ENCODE data around the gene TFR2. TPM values are rescaled to one million over a fixed set of nuclear protein-coding genes. Genes with fewer than 3 reads are reported as not detected.

TFR2 gene
- total and polyA plus RNA-seq, 2 experiments from 2014 or later = 3.7 to 4.2 TPM

DNA sequence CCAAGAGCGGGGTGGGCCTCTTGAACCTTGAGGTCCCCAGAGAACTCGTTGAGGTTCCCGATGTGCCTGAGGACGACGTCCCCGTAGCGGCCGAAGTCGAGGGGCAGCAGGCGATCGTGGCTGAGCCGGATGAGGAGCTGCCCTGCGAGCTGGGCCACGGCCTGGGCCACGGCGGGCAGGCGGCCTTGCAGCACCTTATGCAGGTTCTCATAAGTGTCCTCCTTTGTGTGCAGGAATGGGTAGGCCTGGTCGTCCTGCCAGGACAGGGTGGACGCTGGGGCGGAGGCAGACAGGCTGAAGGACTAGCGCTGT lies 14.2 kb downstream of the TFR2 start (continued):
- TF ChIP-seq, protein P1, sequence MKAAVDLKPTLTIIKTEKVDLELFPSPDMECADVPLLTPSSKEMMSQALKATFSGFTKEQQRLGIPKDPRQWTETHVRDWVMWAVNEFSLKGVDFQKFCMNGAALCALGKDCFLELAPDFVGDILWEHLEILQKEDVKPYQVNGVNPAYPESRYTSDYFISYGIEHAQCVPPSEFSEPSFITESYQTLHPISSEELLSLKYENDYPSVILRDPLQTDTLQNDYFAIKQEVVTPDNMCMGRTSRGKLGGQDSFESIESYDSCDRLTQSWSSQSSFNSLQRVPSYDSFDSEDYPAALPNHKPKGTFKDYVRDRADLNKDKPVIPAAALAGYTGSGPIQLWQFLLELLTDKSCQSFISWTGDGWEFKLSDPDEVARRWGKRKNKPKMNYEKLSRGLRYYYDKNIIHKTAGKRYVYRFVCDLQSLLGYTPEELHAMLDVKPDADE (IDR thresholded peaks at IDR 0.05) = no peak
- no peak for TF ChIP-seq EZH2phosphoT487 (IDR thresholded peaks at IDR 0.05; ENCODE audit: unreplicated experiment)
- TF ChIP-seq, protein P2, sequence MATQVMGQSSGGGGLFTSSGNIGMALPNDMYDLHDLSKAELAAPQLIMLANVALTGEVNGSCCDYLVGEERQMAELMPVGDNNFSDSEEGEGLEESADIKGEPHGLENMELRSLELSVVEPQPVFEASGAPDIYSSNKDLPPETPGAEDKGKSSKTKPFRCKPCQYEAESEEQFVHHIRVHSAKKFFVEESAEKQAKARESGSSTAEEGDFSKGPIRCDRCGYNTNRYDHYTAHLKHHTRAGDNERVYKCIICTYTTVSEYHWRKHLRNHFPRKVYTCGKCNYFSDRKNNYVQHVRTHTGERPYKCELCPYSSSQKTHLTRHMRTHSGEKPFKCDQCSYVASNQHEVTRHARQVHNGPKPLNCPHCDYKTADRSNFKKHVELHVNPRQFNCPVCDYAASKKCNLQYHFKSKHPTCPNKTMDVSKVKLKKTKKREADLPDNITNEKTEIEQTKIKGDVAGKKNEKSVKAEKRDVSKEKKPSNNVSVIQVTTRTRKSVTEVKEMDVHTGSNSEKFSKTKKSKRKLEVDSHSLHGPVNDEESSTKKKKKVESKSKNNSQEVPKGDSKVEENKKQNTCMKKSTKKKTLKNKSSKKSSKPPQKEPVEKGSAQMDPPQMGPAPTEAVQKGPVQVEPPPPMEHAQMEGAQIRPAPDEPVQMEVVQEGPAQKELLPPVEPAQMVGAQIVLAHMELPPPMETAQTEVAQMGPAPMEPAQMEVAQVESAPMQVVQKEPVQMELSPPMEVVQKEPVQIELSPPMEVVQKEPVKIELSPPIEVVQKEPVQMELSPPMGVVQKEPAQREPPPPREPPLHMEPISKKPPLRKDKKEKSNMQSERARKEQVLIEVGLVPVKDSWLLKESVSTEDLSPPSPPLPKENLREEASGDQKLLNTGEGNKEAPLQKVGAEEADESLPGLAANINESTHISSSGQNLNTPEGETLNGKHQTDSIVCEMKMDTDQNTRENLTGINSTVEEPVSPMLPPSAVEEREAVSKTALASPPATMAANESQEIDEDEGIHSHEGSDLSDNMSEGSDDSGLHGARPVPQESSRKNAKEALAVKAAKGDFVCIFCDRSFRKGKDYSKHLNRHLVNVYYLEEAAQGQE (IDR thresholded peaks at IDR 0.05; ENCODE audit: unreplicated experiment) = no peak

DNA sequence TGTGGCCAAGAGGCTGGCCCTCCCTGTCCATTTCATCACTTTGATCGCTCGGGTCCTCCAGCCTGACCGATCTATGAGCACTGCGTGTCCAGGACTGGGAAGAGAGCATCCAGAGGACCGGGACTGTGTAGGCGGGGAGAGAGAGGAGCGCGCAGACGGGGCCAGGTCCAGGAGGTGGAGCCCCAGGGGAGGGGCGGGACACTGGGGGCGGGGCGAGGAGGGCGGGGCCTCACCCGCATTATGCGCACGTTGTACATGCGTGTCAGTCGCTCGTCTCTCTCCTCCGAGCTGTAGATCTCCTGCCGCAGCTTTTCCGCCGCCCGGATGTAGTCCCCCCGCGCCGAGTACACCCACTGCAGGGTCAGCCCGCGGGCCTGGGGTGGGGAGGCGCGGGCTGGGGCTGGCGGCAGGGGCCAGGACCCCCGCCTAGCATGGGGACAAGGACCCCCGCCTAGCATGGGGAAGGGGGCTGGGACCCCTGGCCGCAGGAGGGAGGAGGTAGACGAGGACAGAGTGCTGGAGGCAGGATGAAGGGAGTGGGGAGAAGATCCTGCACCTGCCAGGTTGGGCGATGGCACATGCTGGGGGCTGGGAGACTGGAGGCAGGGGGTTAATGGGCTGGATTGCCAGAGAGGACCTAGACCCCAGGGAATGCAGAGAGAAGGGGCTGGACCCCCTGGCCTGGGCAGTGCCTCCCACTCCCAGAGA lies 14.7 kb downstream of the TFR2 start:
- DNase-seq (ENCODE audit: low spot score) (peak; percentile 89), ATAC-seq (peak; percentile 92)
- Mint-ChIP-seq H3K9me3 (no peaks in the 10 kb centered on the region; the same call in 2 of the 3 replicates), H3K27ac (no peak overlapping the region), H3K4me3 (peak overlapping the region; percentile 69), H3K4me1 (peaks cover 5% of the 10 kb centered on the region; the same call in 2 of the 3 replicates), H3K36me3 (ENCODE audit: low read depth) (no peaks in the 10 kb centered on the region; the same call in 2 of the 3 replicates), H3K27me3 (ENCODE audit: insufficient read depth, low read depth, poor library complexity) (peaks cover 25% of the 10 kb centered on the region)
- 0 out of 2 replicates have a peak, but pooled peaks cover 2% of the 10 kb centered on the region for H3F3A ChIP-seq (replicated peaks; ENCODE audit: low read depth)
- peaks cover 15% of the 10 kb centered on the region for H3K4me1 ChIP-seq (ENCODE audit: insufficient read depth)
- peaks cover 4% of the 10 kb centered on the region; the same call in 1 of the 2 replicates for H3K27me3 ChIP-seq (ENCODE audit: insufficient read depth)
- TF ChIP-seq, protein P2 (IDR thresholded peaks at IDR 0.05; ENCODE audit: unreplicated experiment) = peak; percentile 12
- TF ChIP-seq POLR2AphosphoS5 (IDR thresholded peaks at IDR 0.05; ENCODE audit: low read depth) = peak; percentile 76
- TF ChIP-seq ZNF114 (CRISPR knock-in tag; IDR thresholded peaks at IDR 0.05) = no peak
- TF ChIP-seq NANOG (IDR thresholded peaks at IDR 0.05; ENCODE audit: borderline replicate concordance) = no peak
- H2AFZ ChIP-seq = peak overlapping the region; percentile 90
- no peaks in the 10 kb centered on the region for H3K36me3 ChIP-seq (ENCODE audit: insufficient read depth)
- H3K79me2 ChIP-seq (replicated peaks; ENCODE audit: insufficient read depth) = no peaks in the 10 kb centered on the region
- no peak overlapping the region for H3K27ac ChIP-seq (ENCODE audit: low read depth)
- no peaks in the 10 kb centered on the region for H4K20me1 ChIP-seq (replicated peaks; ENCODE audit: insufficient read depth)
- no peaks in the 10 kb centered on the region for H3K9me2 ChIP-seq (ENCODE audit: insufficient read depth)
- H3K4me2 ChIP-seq = peak overlapping the region; percentile 96
- peak overlapping the region; percentile 74 for H3K4me3 ChIP-seq

Measured in GM23338 (cell line).